Stimulated activated CD8-positive, alpha-beta memory T cell treated with anti-CD3 and anti-CD28 coated beads, Interleukin-2, amount 100 ng/mL, for 1 hour (primary cell): ENCODE results near the gene TUG1.

Experiments used
- DNase-seq, 2 donors: peaks; one replicate each; pipeline ENCODE4 v3.0.0-alpha.2; 2020; ENCODE audit warnings: low read depth in 2 of 2

Gene TUG1

DNA sequence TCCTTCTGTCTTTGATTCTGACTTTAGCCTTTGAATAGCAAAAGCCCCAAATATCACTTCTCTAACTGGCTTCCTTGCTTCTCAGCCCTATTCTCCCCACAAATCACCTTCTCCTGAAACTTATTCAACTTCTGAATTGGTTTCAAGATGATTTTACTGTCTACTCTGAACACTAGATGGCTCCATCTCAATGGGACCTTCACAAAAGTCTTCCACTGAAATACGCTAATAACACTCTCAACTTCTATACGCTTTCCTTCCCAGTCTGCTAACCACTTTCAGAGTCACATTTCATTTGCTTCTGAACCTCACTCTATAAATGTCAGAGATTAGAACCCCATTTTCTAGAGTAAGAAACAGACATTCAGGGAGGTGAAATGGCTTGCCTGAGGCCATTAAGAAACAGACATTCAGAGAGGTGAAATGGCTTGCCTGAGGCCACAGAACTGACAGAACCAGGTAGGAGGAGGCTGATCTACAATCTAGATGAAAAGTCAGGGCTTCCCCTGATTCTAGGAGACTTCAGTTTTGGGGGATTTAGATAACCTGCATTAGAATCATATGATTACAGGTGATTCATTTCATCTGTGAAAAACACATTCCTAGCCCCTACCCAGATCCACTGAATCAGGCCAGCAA is 21.1 kb upstream of the TUG1 start:
- no peak for DNase-seq

DNA sequence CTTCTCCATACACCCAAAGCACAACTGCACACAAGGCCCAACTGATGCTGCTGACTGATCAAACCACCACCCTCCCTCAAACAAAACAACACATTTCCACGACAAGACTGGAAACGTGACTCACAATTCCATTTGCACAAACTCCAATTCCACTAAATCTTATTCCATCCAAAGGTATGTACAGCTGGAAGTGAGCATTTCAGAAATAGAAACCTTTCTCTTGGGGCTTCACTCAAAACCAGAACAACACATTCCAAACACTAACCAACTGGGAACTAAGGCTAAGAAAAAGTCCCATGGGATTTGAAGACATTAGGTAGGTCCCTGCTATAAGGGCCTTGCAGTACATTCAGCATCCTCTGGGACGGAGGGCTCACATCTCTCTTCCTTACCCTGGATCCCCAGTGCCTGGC is 20.1 kb upstream of the TUG1 start:
- DNase-seq, result no peak

DNA sequence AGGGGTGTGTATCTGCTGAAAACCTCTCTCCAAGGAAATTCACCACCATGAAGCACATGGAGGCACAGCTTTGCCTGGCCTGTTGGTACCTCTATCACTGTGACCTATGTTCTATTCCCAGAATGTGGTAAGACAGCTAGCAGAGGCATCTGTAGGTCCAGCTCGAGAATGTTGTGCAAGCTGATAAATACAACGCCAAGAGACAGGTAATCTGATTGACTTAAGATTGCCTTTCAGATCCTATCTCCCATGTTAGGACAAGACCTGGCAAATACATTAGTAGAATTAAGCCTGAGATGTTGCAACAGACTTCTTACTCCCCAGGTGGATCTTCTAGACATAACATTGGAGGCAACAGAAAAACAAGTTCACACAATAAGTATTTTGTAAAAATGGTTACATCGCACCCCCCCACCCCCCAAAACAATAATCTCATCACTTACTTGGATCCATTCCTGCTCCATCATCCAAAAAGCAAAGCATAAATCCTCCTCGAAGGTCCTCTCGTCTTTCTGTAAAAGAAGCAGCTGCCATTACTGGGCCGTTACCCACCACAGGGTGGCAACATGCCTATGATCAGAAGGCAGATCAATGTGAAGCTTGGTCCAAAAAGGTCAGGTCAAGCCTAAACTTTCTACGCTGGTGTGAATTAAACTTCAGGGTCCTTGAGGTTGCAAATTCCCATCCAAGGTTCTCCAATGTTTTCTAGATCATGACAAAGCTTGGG is 19.0 kb upstream of the TUG1 start:
- no peak for DNase-seq

DNA sequence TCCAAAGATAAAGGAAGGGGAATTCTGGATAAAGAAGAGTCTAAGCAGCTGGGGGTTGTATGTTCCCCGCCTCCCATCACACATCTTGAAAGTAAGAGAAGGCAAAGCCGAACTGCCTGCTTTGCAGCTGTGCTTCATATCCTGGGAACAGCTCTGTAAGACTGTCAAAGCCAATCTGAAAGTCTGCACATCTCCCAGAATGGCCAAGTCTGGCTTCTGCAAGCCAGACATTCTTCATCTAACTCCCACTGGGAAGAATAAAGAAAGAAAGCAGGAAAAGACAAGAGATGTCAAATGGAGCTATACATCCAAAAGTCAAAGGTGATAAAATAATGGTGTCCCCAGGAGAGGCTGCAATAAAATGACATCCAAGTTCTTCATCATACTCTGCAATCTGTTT is 15.9 kb upstream of the TUG1 start:
- no peak for DNase-seq

DNA sequence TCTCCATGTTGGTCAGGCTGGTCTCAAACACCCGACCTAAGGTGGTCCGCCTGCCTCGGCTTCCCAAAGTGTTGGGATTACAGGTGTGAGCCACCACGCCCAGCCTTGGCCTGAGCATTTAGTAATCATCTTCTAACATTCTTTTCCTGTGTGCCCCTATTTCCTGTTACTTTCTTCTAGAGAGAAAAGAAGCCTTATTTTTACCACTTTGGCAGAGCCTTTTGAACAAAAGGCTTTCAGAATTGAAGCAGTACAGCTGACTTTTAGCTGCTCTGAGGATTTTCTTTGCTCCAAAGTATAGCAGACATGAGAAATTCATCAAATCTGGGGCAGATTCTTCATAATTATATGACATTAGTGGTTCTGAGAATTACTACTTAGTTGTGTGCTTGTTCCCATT is 13.9 kb upstream of the TUG1 start:
- no peak for DNase-seq

DNA sequence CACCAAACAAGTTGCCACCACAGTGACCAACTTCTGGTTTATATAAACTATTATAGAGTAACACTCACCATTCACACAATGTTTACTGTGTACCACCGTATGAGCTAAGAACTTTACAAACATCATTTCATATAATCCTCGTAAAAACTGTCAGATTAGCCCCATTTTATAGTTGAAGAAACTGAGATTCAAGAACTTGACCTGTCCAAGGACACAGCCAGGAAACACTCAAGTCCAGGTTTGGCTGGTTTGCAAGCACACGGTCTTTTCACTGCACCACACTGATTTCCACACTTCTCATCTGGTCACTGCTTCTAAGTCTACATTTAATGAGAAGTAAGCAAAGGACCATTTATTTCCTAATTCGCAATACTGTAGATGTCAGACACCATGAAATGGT is 4.2 kb upstream of the TUG1 start:
- DNase-seq, result no peak

DNA sequence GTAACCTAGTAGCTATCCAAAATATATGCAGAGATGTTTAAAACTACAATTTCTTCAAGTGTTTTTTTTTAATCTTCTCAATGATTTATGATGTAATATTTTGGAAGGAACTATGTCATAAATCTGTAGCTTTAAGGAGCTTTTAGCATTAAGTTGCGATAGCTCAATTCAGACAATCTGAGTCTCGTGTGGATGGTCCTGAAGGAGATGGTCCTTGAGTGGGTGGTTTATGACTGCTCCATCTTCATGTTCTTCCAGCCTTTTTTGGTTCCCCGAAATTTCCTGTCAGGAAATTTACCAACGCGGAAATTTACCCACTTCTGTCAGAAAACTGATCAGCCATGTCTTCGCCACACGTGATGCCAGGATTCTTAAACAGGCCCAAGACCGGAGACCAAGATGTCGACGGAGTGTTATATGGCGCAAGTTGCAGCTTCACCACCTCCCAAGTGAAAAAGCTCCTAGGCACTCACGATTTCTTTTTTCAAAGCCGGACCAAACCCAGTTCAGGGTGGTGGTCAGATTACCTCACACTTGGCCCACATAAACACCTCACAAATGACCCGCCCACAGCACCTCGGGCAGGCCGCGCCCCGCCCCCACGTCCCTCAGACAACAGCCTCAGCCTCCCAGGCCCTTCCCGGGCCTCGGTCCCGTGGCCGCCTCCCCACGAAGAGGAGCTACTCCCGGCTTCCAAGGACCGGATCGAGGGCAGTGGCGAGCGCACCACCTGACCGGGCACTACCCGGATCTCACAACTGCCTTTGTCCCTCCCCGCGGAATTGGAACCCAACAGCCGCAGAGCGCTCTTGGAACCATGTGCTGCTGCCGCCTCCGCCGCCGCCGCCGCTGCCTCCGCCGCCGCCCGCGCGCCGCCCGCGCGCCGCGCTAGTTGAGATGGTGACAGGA is 796 bp upstream of the TUG1 start, which contains the start of gene MORC2:
Gene MORC2 (minus strand): TSS at position 760 of the 909 bp plus-strand sequence. CDS start 885 bp downstream, outside the sequence.
- peak in 1 of 2 donors; percentile 1 for DNase-seq

DNA sequence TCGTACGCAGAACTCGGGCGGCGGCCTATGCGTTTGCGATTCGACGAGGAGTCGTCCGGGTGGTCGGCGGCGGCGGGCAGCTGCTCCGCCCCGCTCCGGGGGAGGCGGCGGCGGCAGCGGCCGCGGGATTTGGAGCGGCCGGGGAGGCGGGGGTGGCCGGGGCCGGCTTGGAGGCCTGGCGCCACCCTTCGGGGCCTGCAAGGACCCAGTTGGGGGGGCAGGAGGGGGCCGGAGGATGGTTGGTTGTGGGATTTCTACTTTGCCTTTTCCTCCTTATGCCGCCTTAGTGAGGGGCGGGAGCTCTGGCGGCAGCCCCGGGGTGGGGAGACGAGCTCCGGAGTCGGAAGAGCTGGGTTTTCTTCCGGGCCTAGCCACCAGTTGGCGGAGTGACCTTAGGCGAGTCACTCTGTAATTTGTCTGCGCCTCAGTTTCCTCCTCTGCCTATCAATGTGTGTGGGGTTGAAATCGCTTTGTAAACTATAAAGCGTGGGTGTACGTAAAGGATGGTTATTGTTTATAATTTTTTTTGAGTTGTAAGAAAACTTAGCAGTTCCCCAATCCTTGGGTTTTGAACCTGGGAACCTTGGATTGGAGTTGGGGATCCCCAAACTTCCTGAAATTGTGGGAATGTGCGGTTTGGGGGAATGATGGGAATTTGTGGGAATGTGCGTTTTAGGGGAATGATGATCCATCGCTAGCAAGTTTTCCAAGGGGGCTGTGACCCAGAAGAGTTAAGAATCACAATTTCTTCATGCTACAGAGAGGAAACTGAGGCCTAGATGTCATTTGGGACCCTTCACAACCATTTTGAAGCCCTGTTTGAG is 679 bp downstream of the TUG1 start:
- peak in 1 of 2 donors; percentile 9 for DNase-seq

DNA sequence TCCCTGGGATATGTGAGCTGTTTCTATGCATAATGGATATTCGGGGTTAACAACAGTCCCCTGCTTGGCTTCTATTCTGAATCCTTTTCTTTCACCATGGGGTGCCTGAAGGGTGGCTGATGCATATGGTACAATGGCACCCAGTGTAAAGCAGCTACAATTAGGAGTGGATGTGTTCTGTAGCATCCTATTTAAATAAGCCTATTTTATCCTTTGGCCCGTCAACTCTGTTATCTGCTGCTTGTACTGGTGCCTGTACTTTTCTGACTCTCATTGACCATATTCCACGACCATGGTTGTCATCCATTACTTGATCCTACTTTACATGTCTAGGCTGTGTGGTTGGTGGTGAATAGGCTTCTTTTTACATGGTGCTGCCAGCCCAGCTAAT is 1.3 kb downstream of the TUG1 start:
- no peak for DNase-seq

DNA sequence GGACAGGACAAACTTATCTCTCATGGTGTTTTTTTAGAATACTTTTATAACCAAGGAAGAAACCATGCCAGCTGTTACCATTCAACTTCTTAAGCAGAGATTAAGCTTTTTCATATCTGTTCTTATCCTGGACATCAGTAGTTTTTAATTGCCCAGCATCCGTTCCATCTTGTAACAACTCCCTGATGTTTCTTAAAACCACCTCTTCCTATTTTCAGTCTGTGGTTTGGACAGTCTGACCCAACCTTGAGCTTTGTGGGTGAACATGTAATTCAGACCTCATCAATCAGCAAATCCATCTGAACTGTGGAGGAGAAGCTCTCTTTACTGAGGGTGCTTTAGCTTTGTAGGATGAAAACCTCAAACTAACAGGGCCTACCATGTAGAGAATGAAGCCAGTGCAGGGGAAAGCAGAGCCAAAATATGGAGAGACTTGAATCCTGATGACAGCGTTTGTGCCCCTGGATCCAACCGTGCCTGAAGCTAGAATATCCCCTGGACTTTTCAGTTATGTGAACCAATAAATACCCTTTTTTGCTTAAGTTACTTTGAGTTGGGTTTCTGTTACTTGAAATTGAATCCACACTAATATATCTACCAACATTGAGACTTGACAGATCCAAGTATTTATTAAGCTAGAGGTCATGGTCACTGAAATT is 9.4 kb downstream of the TUG1 start:
- DNase-seq, result no peak

DNA sequence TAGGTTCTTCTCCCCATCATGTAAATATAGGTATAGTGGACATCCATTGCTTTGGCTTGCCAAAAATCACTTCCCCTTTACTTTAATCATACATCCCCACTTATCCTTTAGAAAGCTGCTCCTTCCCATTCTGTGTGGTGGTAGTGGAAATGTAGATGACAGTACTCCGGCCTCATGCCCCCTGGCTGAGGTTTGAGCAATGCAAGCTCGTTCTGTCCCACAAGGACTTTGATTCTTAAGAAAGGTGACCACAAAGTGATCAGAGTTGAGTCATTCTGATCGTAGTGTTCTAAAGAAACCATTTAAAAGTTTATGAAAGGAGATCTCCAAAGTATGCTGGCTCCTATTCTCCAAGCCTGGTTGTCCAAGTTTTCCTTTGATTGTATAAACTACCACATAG is 10.9 kb downstream of the TUG1 start:
- no peak for DNase-seq

DNA sequence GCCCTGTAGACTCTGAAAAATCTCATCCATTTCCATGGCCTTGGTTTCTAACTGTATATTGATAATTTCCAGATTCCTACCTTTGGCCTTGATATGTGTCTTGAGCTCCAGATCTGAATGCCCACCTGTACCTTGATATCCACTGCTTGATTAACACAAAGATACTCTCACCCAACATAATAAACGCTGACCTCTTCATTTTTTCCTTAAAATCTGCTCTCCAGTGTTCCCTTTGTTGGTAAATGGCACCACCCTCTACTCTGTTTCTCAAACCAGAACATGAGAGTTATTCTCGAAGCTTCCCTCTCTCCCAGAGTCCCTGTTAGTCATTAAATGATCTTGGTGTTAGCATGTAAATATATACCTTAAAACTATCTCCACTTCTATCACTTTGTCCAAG is 13.4 kb downstream of the TUG1 start:
- DNase-seq, result no peak

DNA sequence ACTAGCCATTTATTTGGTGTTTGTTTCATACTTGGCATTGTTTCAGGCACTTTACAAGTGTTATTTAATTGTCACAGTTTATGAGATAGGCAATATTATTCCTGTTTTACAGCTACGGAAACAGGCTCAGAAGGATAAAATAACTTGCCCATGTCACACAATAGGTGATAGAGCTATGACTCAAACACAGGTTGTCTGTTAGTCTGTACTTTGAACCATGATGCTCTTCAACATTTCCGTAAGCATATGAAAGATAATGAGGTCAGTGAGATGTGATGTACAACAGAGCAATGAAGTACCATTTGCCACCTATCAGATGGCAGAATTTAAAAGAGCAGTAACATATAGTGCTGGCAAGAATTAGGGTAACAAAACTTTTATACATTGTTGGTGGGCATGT is 15.3 kb downstream of the TUG1 start:
- DNase-seq, result no peak

DNA sequence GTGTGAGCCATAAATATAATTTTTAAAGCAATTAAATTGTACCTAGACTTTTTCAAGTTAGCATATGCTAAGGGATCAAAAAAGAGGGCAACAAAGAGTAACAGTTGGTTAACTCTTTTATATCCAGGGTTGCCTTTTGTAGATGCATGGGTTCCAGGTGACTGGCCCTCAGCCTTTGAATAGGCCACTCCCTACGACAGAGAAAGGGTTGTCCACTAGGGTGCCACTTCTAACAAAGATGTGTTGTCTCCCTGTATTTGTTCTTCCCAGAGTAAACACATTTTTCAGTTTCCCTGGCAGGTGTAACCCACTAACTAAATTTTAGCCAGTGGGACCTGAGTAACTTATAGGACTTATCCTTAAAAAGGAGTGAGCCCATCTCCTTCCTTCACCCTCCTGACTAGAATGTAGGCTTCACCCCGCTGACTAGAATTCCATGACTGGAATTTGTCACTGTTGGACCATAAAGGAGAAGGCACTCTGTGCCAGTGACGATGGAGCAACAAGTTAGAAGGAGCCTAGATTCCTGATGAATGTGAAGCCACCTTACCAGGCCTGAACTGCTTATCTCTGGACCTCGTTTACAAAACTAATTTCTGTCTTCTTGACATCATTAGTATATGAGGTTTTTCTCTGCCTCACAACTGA is 16.6 kb downstream of the TUG1 start:
- DNase-seq, result no peak

DNA sequence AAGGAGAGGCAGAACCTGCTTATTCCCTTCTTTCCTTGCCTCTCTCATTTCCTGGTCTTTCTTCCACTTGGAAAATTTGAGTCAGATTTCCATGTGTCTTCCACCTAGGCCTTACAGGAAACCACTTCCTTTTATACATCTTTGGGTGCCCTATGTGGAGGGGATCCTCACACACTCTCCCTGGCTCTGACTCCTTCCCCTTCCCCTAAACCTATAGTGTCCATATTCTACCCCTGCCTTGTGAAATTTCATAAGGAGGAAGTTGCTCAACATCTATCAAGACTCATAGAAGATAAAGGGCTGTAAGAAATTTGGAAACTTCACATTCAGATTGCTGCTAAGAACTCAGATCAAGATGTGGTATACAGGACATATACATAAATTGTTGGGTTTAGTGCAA is 20.4 kb downstream of the TUG1 start:
- DNase-seq, result no peak

DNA sequence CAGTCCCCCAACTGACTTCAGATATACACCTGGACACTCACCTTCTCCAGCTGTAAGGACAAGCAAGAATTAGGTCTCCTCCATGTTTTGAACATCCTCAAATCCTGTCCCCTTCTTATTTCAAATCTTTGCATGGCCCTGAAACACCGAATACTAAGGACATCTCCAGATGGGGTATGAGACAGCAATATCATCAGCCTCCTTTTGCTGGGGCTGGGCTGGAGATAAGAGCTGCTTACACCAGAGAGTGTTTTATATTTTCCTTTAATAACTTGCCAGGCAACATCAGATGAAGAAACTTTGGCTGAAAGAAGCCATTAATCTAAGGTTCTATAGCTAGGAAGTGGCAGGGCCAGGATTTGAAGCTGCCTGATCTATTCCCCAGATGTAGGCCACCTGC is 21.6 kb downstream of the TUG1 start:
- DNase-seq, result no peak

DNA sequence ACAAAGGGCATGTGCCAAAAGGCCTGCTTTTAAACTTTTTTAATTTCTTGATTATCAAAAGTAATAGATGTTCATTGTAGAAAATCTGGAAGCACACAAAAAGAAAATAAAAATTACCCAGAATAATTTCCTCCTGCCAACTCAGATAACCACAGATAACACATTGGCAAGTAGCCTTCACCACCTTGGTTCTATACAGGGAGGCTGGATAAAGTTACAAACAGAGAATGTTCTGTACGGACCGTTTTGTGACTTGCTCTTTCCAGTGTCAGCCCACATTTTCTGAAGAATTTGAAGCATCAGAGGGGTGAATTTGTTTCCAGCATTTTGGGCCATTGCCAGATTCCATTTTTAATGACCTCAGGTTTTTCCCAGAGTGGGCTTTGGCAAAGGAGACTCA is 23.5 kb downstream of the TUG1 start:
- no peak for DNase-seq

DNA sequence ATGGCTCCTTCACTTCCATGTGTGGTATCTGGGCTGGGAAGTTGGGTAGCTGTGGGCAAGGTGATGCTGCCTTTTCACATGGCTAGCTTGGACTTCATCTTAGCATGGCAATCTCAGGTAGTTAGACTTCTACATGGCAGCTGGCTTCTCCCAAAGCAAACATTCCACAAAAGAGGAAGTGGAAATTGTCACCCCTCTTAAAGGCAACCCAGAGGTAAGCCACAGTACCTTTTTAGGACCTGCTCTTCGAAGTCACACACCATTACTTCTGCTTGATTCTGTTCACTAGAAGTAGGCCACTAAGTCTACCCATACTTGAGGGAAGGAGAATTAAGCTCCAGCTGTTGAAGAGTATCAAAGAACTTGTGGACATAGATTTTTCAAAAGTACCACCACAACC is 25.9 kb downstream of the TUG1 start:
- no peak for DNase-seq

DNA sequence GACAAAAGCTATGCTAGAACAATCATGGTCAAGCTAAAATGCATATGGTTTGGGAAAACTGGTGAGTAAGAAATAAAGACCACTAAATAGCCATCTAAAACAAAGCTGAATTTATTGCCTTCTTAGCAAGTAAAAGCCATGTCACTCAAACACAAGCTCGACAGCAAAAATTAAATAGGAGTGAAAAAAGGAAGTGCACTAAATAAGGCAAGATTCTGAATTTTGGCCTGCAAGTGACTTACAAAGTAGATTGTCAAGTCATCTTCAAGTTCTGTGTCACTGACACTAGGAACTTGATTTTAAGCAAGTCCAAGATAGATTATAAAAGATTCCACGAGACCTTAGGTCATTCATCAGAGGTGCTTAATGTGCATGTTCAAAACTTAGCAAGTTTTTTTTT is 27.4 kb downstream of the TUG1 start:
- DNase-seq, result no peak

DNA sequence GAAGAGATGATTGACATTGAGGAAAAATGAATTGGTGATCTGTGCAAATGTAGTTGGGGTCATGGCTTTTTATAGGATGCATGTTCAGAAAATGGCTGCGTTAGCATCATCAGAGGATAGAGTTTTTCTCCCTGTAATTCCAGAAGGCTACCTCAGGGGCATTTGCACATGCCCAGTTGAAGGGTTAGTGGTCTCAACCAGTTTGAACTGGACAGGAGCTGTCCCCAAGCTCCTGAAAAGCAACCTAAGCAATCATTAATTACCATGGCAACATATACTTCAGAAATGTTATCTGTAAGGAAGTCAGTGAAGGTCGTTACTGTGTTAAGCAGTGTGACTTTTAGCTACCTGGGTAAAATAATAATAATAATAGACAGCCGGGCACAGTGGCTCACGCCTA is 29.3 kb downstream of the TUG1 start:
- no peak for DNase-seq
